ENCODE results near the gene CEP78. TPM values are rescaled to one million over a fixed set of nuclear protein-coding genes. Genes with fewer than 3 reads are reported as not detected.
"Not testable (repeated sequence)": the region's sequence is repeated elsewhere in the genome, so short reads cannot be mapped to it uniquely, and the experiment has no call there.

Gene CEP78
- total RNA-seq, 2 donors from 2014 or later: 52.8 to 71.6 TPM

DNA sequence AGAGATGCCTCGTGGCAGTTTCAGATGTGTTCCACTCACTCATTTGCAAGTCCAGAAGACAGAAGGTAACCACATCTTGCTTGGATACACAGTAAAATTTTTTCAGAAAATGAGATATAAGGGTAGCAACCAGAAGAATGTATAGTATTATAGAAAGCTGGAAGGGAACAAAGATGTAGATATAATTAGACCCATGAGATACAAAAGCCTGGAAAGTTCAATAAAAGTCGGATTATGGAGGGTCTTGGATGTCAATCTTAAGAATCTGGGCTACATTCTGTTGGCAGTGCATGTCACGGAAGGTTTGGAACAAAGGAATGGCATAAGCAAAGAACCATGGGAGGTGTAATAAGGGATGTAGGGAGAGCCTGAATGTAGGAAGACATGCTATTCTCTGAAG is 5.1 kb upstream of the CEP78 start:
- Mint-ChIP-seq H3K4me3 (no peak overlapping the region), H3K27me3 (ENCODE audit: insufficient read depth) (no peaks in the 10 kb centered on the region), H3K27ac (no peak overlapping the region), H3K4me1 (peaks cover 6% of the 10 kb centered on the region), H3K9me3 (no peaks in the 10 kb centered on the region), H3K36me3 (ENCODE audit: low read depth) (no peaks in the 10 kb centered on the region)
- H3K4me1 ChIP-seq (ENCODE audit: control insufficient read depth, insufficient read depth, low read length): no peaks in the 10 kb centered on the region
- H3K36me3 ChIP-seq (ENCODE audit: control insufficient read depth, insufficient read depth, low read length): no peaks in the 10 kb centered on the region
- H3K4me3 ChIP-seq (ENCODE audit: low read length): no peak overlapping the region
- H3K9me3 ChIP-seq (ENCODE audit: control insufficient read depth, low read length): no peaks in the 10 kb centered on the region
- no peak for DNase-seq
- H3K9ac ChIP-seq (ENCODE audit: extremely low read depth, low read length, poor library complexity, severe bottlenecking): no peak overlapping the region
- no peak overlapping the region for H3K27ac ChIP-seq (ENCODE audit: low read depth, low read length)
- no peaks in the 10 kb centered on the region for H3K27me3 ChIP-seq (ENCODE audit: control insufficient read depth, insufficient read depth, low read length, poor library complexity, severe bottlenecking)
- TF ChIP-seq, protein P1, sequence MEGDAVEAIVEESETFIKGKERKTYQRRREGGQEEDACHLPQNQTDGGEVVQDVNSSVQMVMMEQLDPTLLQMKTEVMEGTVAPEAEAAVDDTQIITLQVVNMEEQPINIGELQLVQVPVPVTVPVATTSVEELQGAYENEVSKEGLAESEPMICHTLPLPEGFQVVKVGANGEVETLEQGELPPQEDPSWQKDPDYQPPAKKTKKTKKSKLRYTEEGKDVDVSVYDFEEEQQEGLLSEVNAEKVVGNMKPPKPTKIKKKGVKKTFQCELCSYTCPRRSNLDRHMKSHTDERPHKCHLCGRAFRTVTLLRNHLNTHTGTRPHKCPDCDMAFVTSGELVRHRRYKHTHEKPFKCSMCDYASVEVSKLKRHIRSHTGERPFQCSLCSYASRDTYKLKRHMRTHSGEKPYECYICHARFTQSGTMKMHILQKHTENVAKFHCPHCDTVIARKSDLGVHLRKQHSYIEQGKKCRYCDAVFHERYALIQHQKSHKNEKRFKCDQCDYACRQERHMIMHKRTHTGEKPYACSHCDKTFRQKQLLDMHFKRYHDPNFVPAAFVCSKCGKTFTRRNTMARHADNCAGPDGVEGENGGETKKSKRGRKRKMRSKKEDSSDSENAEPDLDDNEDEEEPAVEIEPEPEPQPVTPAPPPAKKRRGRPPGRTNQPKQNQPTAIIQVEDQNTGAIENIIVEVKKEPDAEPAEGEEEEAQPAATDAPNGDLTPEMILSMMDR (conservative IDR thresholded peaks at IDR 0.05): no peak
- WGBS, 2 experiments (ENCODE audit: insufficient coverage in 1 of 2, insufficient read length in 1 of 2): 77 to 80% methylated on average over 3 of the region's 3 CpGs

DNA sequence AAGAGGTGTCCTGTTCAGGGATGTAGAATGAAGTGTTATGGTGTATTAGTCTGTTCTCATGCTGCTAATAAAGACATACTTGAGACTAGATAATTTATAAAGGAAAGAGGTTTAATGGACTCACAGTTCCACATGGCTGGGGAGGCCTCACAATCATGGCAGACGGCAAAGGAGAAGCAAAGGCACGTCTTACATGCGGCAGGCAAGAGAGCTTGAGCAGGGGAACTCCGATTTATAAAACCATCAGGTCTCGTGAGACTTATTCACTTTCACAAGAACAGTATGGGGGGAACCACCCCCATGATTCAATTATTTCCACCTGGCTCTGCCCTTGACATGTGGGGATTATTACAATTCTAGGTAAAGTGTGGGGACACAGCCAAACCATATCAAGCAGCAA is 3.4 kb upstream of the CEP78 start:
- H3K4me1 Mint-ChIP-seq; H3K9me3 Mint-ChIP-seq; H3K9ac ChIP-seq (ENCODE audit: extremely low read depth, low read length, poor library complexity, severe bottlenecking); H3K36me3 ChIP-seq (ENCODE audit: control insufficient read depth, insufficient read depth, low read length); H3K4me1 ChIP-seq (ENCODE audit: control insufficient read depth, insufficient read depth, low read length); DNase-seq; H3K27ac ChIP-seq (ENCODE audit: low read depth, low read length); H3K27ac Mint-ChIP-seq; H3K27me3 Mint-ChIP-seq (ENCODE audit: insufficient read depth); H3K36me3 Mint-ChIP-seq (ENCODE audit: low read depth); H3K4me3 Mint-ChIP-seq; H3K4me3 ChIP-seq (ENCODE audit: low read length); H3K27me3 ChIP-seq (ENCODE audit: control insufficient read depth, insufficient read depth, low read length, poor library complexity, severe bottlenecking); H3K9me3 ChIP-seq (ENCODE audit: control insufficient read depth, low read length): not testable (repeated sequence)
- WGBS, 2 experiments (ENCODE audit: insufficient coverage in 1 of 2, insufficient read length in 1 of 2): 89 to 94% methylated on average over 4 to 5 of the region's 5 CpGs

DNA sequence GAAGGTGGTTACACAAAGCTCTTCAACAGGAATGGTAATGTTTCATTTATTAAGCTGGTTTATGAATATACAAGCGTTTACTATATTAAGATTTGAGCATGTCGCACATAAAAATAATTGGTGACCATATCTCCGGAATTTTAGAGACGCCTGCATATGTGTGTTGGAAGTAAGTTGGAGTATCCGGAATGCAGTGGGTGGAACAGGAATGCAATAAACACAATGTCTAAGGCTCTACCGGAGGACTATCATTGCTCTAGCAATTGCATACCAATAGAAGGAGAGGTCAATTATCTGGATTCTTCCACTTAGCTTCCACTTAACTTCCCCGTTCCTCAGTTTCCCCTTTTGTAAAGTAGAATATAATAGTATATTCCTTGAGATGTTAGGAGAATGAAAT is 1.1 kb upstream of the CEP78 start:
- peaks cover 12% of the 10 kb centered on the region for H3K4me1 Mint-ChIP-seq
- Histone ChIP-seq H3K4me1 (ENCODE audit: control insufficient read depth, insufficient read depth, low read length) (peaks cover 3% of the 10 kb centered on the region), H3K36me3 (ENCODE audit: control insufficient read depth, insufficient read depth, low read length) (peaks cover 1% of the 10 kb centered on the region), H3K4me3 (ENCODE audit: low read length) (peak overlapping the region; percentile 89), H3K27me3 (ENCODE audit: control insufficient read depth, insufficient read depth, low read length, poor library complexity, severe bottlenecking) (no peaks in the 10 kb centered on the region), H3K9ac (ENCODE audit: extremely low read depth, low read length, poor library complexity, severe bottlenecking) (peak overlapping the region; percentile 81), H3K9me3 (ENCODE audit: control insufficient read depth, low read length) (no peaks in the 10 kb centered on the region), H3K27ac (ENCODE audit: low read depth, low read length) (no peak overlapping the region)
- H3K27ac Mint-ChIP-seq: no peak overlapping the region
- H3K27me3 Mint-ChIP-seq (ENCODE audit: insufficient read depth): no peaks in the 10 kb centered on the region
- H3K36me3 Mint-ChIP-seq (ENCODE audit: low read depth): peaks cover 7% of the 10 kb centered on the region
- DNase-seq: no peak
- H3K4me3 Mint-ChIP-seq: peak overlapping the region; percentile 92
- WGBS, 2 experiments (ENCODE audit: insufficient coverage in 1 of 2, insufficient read length in 1 of 2): 88 to 91% methylated on average over 6 of the region's 7 CpGs
- TF ChIP-seq, protein P1 (conservative IDR thresholded peaks at IDR 0.05): no peak
- no peaks in the 10 kb centered on the region for H3K9me3 Mint-ChIP-seq

DNA sequence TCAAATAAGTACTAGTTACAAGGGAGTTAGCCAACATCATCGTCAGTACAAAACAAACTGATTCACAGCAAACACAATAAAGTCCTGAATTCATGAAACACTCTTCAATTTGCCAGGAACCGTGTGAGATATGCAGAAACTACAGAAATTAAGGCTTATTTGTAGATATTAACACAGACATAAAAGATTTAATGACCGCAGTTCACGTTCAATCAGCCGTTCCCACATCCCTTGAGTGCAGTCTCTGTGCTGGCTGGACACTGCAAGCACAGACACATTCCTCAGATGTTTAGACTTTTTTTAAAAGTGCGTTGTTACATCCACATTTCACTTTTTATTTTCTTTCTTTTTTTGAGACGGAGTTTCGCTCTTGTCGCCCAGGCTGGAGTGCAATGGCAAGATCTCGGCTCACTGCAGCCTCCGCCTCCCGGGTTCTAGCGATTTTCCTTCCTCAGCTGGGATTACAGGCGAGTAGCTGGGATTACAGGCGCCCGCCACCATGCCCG is 566 bp upstream of the CEP78 start:
- H3K4me3 ChIP-seq (ENCODE audit: low read length): peak overlapping the region; percentile 89
- TF ChIP-seq, protein P1 (conservative IDR thresholded peaks at IDR 0.05): no peak
- no peaks in the 10 kb centered on the region for H3K9me3 ChIP-seq (ENCODE audit: control insufficient read depth, low read length)
- Mint-ChIP-seq H3K4me3 (peak overlapping the region; percentile 92), H3K9me3 (no peaks in the 10 kb centered on the region), H3K27ac (peak overlapping the region; percentile 98), H3K4me1 (peaks cover 12% of the 10 kb centered on the region), H3K36me3 (ENCODE audit: low read depth) (peaks cover 12% of the 10 kb centered on the region), H3K27me3 (ENCODE audit: insufficient read depth) (no peaks in the 10 kb centered on the region)
- 13 to 18% methylated on average over 12 to 17 of the region's 17 CpGs for WGBS, 2 experiments (ENCODE audit: insufficient coverage in 1 of 2, insufficient read length in 1 of 2)
- H3K27me3 ChIP-seq (ENCODE audit: control insufficient read depth, insufficient read depth, low read length, poor library complexity, severe bottlenecking): no peaks in the 10 kb centered on the region
- peaks cover 3% of the 10 kb centered on the region for H3K4me1 ChIP-seq (ENCODE audit: control insufficient read depth, insufficient read depth, low read length)
- DNase-seq: no peak
- peak overlapping the region; percentile 81 for H3K9ac ChIP-seq (ENCODE audit: extremely low read depth, low read length, poor library complexity, severe bottlenecking)
- H3K36me3 ChIP-seq (ENCODE audit: control insufficient read depth, insufficient read depth, low read length): peaks cover 6% of the 10 kb centered on the region
- H3K27ac ChIP-seq (ENCODE audit: low read depth, low read length): peak overlapping the region; percentile 33
